LNCaP clone FGC (cell line): Measurements from ENCODE around the gene EEPD1.
A peak's percentile ranks its signal among the peaks of the same experiment; 100 is the strongest.

Experiments
- DNase-seq: peaks from one replicate; pipeline ENCODE4 v3.0.0-alpha.2; 2011; ENCODE audit warnings: low read depth
- H3K4me3 ChIP-seq: 2 replicates; pipeline ENCODE4 v1.5.1; 2011; ENCODE audit warnings: mild to moderate bottlenecking, low read depth, low read length, control low read depth
- TF ChIP-seq, protein P1 (sequence below): IDR thresholded peaks from 2 replicates; pipeline ENCODE4 v1.5.1; 2012; ENCODE audit warnings: mild to moderate bottlenecking; ENCODE audit not compliant: control insufficient read depth, insufficient read depth; ENCODE audit errors: extremely low read depth

Gene EEPD1

DNA sequence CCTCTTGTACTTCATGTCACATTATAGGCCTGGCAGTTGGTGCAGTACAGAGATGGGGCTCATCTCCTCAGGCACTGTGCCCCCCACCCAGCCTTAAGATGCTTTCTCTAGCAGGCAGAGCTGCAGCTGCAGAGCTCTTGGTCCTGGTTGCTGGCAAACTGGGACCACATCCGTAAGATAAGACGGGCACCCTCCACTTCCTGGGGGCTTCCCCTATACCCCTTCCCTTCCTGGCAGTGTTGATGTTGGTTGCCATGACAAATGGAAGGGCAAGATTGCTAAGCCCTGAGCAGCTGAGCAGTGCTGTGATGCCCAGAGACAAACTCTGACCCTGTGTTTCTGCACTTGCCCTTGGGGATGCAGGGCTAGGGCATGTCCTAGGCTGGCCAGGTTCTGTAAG, 133.2 kb downstream of the EEPD1 start:
- no peak for DNase-seq
- no peak overlapping the region for H3K4me3 ChIP-seq
- TF ChIP-seq, protein P1, sequence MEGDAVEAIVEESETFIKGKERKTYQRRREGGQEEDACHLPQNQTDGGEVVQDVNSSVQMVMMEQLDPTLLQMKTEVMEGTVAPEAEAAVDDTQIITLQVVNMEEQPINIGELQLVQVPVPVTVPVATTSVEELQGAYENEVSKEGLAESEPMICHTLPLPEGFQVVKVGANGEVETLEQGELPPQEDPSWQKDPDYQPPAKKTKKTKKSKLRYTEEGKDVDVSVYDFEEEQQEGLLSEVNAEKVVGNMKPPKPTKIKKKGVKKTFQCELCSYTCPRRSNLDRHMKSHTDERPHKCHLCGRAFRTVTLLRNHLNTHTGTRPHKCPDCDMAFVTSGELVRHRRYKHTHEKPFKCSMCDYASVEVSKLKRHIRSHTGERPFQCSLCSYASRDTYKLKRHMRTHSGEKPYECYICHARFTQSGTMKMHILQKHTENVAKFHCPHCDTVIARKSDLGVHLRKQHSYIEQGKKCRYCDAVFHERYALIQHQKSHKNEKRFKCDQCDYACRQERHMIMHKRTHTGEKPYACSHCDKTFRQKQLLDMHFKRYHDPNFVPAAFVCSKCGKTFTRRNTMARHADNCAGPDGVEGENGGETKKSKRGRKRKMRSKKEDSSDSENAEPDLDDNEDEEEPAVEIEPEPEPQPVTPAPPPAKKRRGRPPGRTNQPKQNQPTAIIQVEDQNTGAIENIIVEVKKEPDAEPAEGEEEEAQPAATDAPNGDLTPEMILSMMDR: no peak

DNA sequence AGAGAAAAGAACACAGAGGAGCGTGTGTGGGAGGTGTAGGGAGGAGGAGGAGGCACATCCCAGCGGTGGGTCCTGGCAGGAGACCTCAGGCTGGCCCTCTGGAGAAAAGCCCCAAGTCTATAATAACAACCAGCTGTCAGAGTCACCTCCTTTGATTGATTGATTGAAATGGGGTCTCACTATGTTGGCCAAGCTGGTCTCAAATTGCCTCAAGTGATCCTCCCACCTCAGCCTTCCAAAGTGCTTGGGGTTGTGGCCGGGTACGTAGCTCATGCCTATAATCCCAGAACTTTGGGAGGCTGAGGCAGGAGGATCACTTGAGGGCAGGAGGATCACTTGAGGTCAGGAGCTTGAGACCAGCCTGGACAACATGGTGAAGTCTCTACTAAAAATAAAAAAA, 133.6 kb downstream of the EEPD1 start:
- H3K4me3 ChIP-seq: no peak overlapping the region
- TF ChIP-seq, protein P1: no peak
- DNase-seq: no peak

DNA sequence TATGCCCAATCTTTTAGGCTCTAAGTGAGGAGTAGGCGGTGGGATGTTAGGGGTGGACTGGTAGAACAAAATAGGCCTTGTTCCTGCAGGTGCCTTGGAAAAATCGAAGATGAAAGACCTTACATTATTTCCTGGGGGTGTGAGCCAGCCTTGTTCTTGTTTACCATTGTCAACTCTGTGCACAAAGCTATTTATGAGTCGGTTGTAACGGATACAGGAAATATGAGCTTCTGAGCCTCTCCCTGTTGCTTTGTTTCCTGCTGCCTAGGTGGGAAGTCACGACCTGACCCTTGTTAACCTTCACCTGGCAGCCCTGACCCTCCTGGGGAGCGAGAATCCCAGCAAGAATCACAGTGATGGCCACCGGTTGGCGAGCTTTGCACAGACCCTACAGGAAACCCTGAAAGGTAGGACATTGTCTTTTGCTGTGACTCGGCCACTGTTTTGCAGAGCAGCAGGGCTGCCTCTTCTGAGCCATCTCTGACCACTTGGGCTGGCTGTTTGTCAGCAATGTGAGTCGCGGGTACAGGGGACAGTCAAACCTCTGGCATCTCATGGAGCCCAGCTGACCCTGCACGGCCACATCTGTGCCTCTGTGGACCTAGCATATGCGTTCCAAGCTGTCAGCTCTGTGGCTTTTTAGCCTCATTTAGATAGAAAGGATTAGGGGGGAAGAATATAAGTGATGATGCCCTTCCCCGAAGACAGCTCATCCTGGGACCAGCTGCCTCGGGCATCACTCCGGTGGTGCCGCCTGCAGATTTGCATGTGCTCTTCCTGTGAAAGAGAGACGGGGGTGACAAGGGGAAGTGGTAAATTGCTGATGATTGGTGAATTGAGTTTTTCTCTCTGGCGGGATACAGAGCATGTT, 134.6 kb downstream of the EEPD1 start:
- TF ChIP-seq, protein P1: no peak
- no peak overlapping the region for H3K4me3 ChIP-seq
- no peak for DNase-seq

DNA sequence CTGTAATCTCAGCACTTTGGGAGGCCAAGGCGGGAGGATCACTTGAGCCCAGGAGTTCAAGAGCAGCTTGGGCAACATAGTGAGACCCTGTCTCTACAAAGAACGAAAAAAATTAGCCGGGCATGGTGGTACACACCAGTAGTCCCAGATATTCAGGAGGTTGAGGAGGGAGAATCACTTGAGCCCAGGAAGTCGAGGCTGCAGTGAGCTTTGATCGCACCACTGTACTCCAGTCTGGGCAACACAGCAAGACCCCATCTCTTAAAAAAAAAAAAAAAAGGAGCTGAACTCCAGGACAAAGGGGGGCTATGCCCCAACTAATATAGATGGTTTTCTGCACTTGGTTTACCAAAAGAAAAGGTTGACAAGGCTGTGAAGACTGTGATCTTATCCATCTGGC, 135.4 kb downstream of the EEPD1 start:
- TF ChIP-seq, protein P1: no peak
- no peak for DNase-seq
- no peak overlapping the region for H3K4me3 ChIP-seq

DNA sequence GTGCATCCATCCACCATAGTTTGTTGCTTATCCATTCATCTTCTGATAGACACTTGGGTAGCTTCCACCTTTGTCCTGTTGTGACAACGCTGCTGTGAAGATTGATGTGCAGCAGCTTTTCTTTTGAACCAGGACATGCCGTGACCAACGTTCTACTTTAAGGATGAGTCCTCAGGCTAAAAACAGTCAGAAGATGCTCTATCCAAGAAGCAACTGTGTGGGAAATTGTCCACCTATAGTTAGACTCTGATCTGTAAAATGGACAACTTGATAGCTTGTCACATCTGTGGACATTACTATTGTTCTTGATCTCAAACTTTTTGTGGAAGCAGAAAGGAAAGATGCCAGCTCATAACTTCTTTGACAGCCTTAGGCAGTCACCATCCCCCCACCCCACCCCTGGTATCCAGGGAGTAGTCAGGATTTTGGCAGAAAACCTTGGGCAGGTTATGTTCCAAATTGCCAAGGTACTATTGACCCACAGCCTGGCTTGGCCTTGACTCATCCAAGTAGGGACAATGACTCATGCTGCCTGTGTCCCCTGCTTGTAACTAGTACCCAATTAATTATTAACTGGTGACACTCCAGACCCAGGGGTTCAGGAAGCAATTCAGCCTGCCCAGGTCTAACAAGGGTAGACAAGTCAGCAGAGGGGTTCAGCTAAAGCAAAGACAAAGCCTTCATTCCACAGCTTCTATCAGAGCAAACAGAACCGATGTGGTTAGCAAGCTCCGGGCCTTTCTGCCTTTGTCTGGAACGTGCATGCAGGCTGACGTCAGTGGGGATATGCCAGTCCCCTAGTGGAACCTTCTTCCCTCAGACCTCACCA, 137.0 kb downstream of the EEPD1 start:
- peak; percentile 94 for DNase-seq
- TF ChIP-seq, protein P1: no peak
- H3K4me3 ChIP-seq: no peak overlapping the region

DNA sequence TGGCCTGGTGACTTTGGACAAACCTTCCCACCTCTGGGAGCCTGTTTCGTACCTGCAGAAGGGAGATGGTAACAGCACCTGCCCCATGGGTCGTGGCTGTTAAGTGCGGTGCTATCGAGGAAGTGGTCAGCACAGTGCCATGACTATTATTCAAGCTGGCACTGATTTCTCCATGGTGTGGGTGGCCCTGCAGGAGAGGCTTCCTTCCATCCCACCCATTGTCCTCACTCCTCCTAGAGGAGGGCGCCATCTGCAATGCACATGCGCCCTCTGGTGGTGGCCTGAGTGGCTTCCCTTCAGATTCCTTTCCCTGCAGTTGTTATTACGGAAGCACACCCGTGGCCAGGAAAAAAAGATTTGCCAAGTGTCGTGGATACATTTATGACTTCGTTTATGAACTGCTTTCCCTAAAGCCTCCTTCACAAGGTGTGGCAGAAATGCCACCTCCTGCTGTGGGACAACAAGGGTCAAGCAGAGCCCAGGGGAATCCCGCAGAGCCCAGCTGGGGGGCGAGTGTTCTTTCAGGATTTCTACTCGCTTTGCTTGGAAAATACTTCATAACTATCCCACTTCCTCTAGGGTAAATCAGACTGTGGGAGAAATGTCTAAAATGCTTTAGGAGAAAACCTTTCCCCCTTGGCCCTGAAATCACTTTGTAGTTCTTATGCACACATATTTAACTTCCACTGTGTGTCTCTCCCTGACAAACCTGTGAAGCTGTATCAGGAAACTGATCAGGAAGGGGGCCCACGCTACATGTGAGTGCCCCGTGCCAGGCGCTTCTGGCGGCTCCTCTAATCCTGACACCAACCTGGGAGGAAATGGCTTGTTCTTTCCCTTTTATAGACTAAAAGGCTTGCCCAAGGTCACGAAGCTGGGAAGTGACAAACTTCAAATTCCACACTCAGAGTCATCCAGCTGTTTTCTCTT, 138.6 kb downstream of the EEPD1 start:
- peak; percentile 69 for DNase-seq
- H3K4me3 ChIP-seq: no peak overlapping the region
- TF ChIP-seq, protein P1: peak; percentile 97
